Measurements from ENCODE around the gene WNK2. TPM values are rescaled to one million over a fixed set of nuclear protein-coding genes. Genes with fewer than 3 reads are reported as not detected.

WNK2 gene
- total and polyA plus RNA-seq, 2 of the 4 experiments (the other 2 are of a cell fraction), result not detected

GRCh38 chr9:93221044-93221443, 37.1 kb downstream of the WNK2 start:
- ChIA-PET CTCF (no interaction called here), POLR2A (ENCODE audit: unreplicated experiment) (no interaction called here)
- Histone ChIP-seq H4K8ac (ENCODE audit: low read depth in 2 of 2, low read length in 2 of 2) (no peak overlapping the region), H3K36me3 (ENCODE audit: control insufficient read depth, insufficient read depth, low read length) (no peaks in the 10 kb centered on the region), H4K91ac (ENCODE audit: insufficient read depth, low read depth, low read length) (no peak overlapping the region), H3K9ac (ENCODE audit: low read depth, low read length) (no peak overlapping the region), H3K9me1 (ENCODE audit: insufficient read depth, low read length) (no peaks in the 10 kb centered on the region), H2BK120ac (ENCODE audit: low read depth, low read length) (no peak overlapping the region), H2BK15ac (ENCODE audit: low read depth, low read length) (no peak overlapping the region), H4K5ac (ENCODE audit: low read depth, low read length) (no peak overlapping the region), H3K4me3 (ENCODE audit: insufficient read depth, low read depth, low read length) (no peak overlapping the region), H4K20me1 (ENCODE audit: insufficient read depth, low read length) (no peaks in the 10 kb centered on the region), H2BK20ac (ENCODE audit: low read depth, low read length) (no peak overlapping the region), H3K27me3 (ENCODE audit: control insufficient read depth, insufficient read depth, low read length) (no peaks in the 10 kb centered on the region; the same call in 1 of the 2 replicates), H3K4me2 (ENCODE audit: low read depth, low read length) (no peak overlapping the region), H3K4ac (ENCODE audit: low read depth, low read length) (no peak overlapping the region), H3K27ac (ENCODE audit: insufficient read depth, low read length) (no peak overlapping the region), H3K18ac (ENCODE audit: low read depth, low read length) (no peak overlapping the region), H3K9me3 (ENCODE audit: control insufficient read depth, insufficient read depth, low read length) (no peaks in the 10 kb centered on the region), H2AK5ac (ENCODE audit: low read depth, low read length) (no peak overlapping the region), H3K56ac (ENCODE audit: extremely low read depth, insufficient read depth, low read length) (no peak overlapping the region), H3K23ac (ENCODE audit: low read depth, low read length) (no peak overlapping the region), H2BK5ac (ENCODE audit: low read depth, low read length, poor library complexity, severe bottlenecking) (no peak overlapping the region), H2AK9ac (replicated peaks; ENCODE audit: low read depth, low read length, poor library complexity) (no peak overlapping the region), H2AFZ (replicated peaks; ENCODE audit: low read length, poor library complexity) (no peak overlapping the region), H3K79me1 (ENCODE audit: low read depth in 1 of 2, low read length in 2 of 2) (no peaks in the 10 kb centered on the region), H3K14ac (replicated peaks; ENCODE audit: low read depth, low read length) (no peak overlapping the region), H3K4me1 (ENCODE audit: control insufficient read depth, insufficient read depth, low read length) (no peaks in the 10 kb centered on the region; the same call in 1 of the 2 replicates)
- intact Hi-C loops (cut with micrococcal nuclease) (no loop called here), in situ Hi-C loops (cut with MboI; ENCODE audit: low sequenced_read_pairs) (no loop called here), dilution Hi-C loops (cut with HindIII; ENCODE audit: low sequenced_read_pairs, unreplicated experiment) (no loop called here)
- ATAC-seq (ENCODE audit: low read depth) (no peak), DNase-seq (no peak)
- no TSS peak for BruUV-seq (replicated peaks)
- WGBS, 2 experiments (ENCODE audit: extremely low coverage in 2 of 2, insufficient read length in 1 of 2), result 47% methylated on average over 2 of the region's 9 CpGs; no CpG with 5 or more reads in 1 of the 2 experiments
- TF ChIP-seq MAZ (IDR thresholded peaks at IDR 0.05; ENCODE audit: borderline replicate concordance, low read depth, low read length) (no peak), MXI1 (IDR thresholded peaks at IDR 0.05; ENCODE audit: borderline replicate concordance, low read depth, low read length) (no peak), RCOR1 (IDR thresholded peaks at IDR 0.05; ENCODE audit: insufficient replicate concordance, low read length) (no peak), NFE2L2 (IDR thresholded peaks at IDR 0.05; ENCODE audit: low read depth, low read length) (no peak), POLR2A (IDR thresholded peaks at IDR 0.05; ENCODE audit: low read depth, low read length) (no peak)

Measured in IMR-90 (cell line).